BJ (cell line): ENCODE measurements around the gene RAF1. TPM values are rescaled to one million over a fixed set of nuclear protein-coding genes. Genes with fewer than 3 reads are reported as not detected.
"Not testable (repeated sequence)": the region's sequence is repeated elsewhere in the genome, so short reads cannot be mapped to it uniquely, and the experiment has no call there.

Source experiments
- CTCF ChIA-PET: fragments of 350-600 bp; formaldehyde crosslinking; extraction: SDS; loops from one replicate; lab custom pipeline; 2021; ENCODE audit warnings: antibody characterized with exemption, inconsistent platforms; lab: Yijun Ruan, JAX
- POLR2A ChIA-PET: fragments of 300-600 bp; sonication (Branson Sonifier 250); formaldehyde crosslinking; extraction: SDS; loops from one replicate; lab custom pipeline; 2021; ENCODE audit warnings: antibody characterized with exemption; lab: Charles Lee
- DNase-seq: peaks from one replicate; pipeline ENCODE4 v3.0.0-alpha.2; 2011; ENCODE audit warnings: low read depth
- H3K27me3 ChIP-seq: 2 replicates; pipeline ENCODE4 v1.6.0; 2011; ENCODE audit warnings: low read length; ENCODE audit not compliant: control insufficient read depth, insufficient read depth
- H3K36me3 ChIP-seq: 2 replicates; pipeline ENCODE4 v1.5.1; 2011; ENCODE audit warnings: low read length; ENCODE audit not compliant: control insufficient read depth, insufficient read depth
- H3K4me3 ChIP-seq: 2 replicates; pipeline ENCODE4 v1.5.1; 2011; ENCODE audit warnings: low read depth, mild to moderate bottlenecking, control low read depth, low read length
- polyA plus RNA-seq: library from polyadenylated mRNA; depleted of rRNA; stranded (reverse); fragments of >200 nt; gene quantifications from 2 replicates; pipeline ENCODE4 v1.2.3, GENCODE V29; 2011
- TF ChIP-seq, protein P1 (sequence below): IDR thresholded peaks from 2 replicates; pipeline ENCODE4 v1.5.1; 2011; ENCODE audit warnings: low read depth, mild to moderate bottlenecking, control low read depth, inconsistent platforms, low read length, moderate library complexity; ENCODE audit not compliant: insufficient read depth

The RAF1 gene
- polyA plus RNA-seq, 1 experiment, result 122 TPM

DNA sequence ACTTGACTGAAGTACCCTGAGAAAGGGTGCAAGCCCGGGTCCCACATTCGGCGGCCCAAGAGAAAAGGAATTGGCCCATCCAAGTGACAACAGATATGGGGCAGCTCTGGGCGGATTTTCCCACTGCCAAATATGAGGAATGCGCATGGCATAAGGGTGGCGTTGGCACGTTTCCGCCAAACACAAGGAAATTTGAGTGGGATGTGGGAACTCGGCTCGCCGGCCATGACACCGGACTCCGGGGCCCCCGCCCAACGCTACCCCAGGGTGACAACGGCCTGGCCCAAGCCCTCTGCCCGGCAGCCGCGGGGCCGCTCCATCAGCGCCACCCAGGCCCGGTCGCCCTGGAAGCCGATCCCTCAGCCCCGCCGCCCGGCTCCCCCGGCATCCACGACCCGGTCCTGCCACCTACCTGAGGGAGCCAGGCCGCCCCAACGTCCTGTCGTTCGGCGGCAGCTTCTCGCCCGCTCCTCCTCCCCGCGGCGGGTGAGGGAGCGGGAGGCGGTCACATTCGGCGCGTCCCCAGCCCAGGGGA lies 449 bp downstream of the RAF1 start:
- ChIA-PET POLR2A (interaction anchor here (1.0 kb wide), 1 partner anchor 179 kb away, joined by 3 read pairs; the partner anchor contains the start of gene TSEN2), CTCF (interaction anchor here (0.6 to 4.1 kb wide), 4 partner anchors 14 to 94 kb away, joined by 3 to 18 read pairs (median 3); no protein-coding TSS in a partner anchor)
- Histone ChIP-seq H3K27me3 (no peaks in the 10 kb centered on the region), H3K4me3 (peak overlapping the region; percentile 86), H3K36me3 (no peaks in the 10 kb centered on the region)
- DNase-seq, result no peak
- TF ChIP-seq, protein P1, sequence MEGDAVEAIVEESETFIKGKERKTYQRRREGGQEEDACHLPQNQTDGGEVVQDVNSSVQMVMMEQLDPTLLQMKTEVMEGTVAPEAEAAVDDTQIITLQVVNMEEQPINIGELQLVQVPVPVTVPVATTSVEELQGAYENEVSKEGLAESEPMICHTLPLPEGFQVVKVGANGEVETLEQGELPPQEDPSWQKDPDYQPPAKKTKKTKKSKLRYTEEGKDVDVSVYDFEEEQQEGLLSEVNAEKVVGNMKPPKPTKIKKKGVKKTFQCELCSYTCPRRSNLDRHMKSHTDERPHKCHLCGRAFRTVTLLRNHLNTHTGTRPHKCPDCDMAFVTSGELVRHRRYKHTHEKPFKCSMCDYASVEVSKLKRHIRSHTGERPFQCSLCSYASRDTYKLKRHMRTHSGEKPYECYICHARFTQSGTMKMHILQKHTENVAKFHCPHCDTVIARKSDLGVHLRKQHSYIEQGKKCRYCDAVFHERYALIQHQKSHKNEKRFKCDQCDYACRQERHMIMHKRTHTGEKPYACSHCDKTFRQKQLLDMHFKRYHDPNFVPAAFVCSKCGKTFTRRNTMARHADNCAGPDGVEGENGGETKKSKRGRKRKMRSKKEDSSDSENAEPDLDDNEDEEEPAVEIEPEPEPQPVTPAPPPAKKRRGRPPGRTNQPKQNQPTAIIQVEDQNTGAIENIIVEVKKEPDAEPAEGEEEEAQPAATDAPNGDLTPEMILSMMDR, result no peak

GRCh38 chr3:12662593-12663400 lies 1.1 kb downstream of the RAF1 start:
- TF ChIP-seq, protein P1, result no peak
- CTCF ChIA-PET, result interaction anchor here (0.6 to 4.1 kb wide), 3 partner anchors 44 to 94 kb away, joined by 3 to 18 read pairs (median 3); no protein-coding TSS in a partner anchor

GRCh38 chr3:12661926-12662592 lies 1.9 kb downstream of the RAF1 start:
- Histone ChIP-seq H3K36me3 (no peaks in the 10 kb centered on the region), H3K27me3 (no peaks in the 10 kb centered on the region), H3K4me3 (peak overlapping the region; percentile 86)
- no peak for DNase-seq
- TF ChIP-seq, protein P1, result no peak
- CTCF ChIA-PET, result interaction anchor here (0.6 to 4.1 kb wide), 2 partner anchors 45 to 59 kb away, joined by 3 to 18 read pairs; no protein-coding TSS in a partner anchor
- POLR2A ChIA-PET, result interaction anchor here (0.5 kb wide), 1 partner anchor 12 kb away, joined by 4 read pairs; no protein-coding TSS in a partner anchor

More at GRCh38 chr3:12662593-12663400, 1.1 kb downstream of the RAF1 start:
- DNase-seq, result no peak
- POLR2A ChIA-PET, result interaction anchor here (0.5 kb wide), 2 partner anchors 13 to 20 kb away, joined by 4 to 5 read pairs; no protein-coding TSS in a partner anchor
- Histone ChIP-seq H3K27me3 (no peaks in the 10 kb centered on the region), H3K4me3 (peak overlapping the region; percentile 86), H3K36me3 (no peaks in the 10 kb centered on the region)

GRCh38 chr3:12661375-12661774 lies 2.5 kb downstream of the RAF1 start:
- H3K4me3 ChIP-seq, POLR2A ChIA-PET, H3K36me3 ChIP-seq, H3K27me3 ChIP-seq, DNase-seq: not testable (repeated sequence)
- CTCF ChIA-PET, result interaction anchor here (0.6 to 4.1 kb wide), 2 partner anchors 45 to 59 kb away, joined by 3 to 18 read pairs; no protein-coding TSS in a partner anchor

GRCh38 chr3:12660196-12660595 lies 3.7 kb downstream of the RAF1 start:
- no peak for DNase-seq
- no peaks in the 10 kb centered on the region for H3K27me3 ChIP-seq
- POLR2A ChIA-PET, result interaction anchor here (0.6 kb wide), 1 partner anchor 100 kb away, joined by 4 read pairs; no protein-coding TSS in a partner anchor
- CTCF ChIA-PET, result interaction anchor here (0.7 to 1.4 kb wide), 4 partner anchors 17 to 1035 kb away, joined by 3 to 4 read pairs (median 4); no protein-coding TSS in a partner anchor
- H3K36me3 ChIP-seq, result no peaks in the 10 kb centered on the region
- TF ChIP-seq, protein P1, result no peak
- no peak overlapping the region for H3K4me3 ChIP-seq
